Activated CD4-positive, alpha-beta T cell treated with anti-CD3 and anti-CD28 coated beads, Interleukin-2, amount 10 ng/mL, durations not matched to agents 7 days and 5 days (primary cell): Measurements from ENCODE around the gene MXD4. TPM values are rescaled to one million over a fixed set of nuclear protein-coding genes. Genes with fewer than 3 reads are reported as not detected.
A peak's percentile ranks its signal among the peaks of the same experiment; 100 is the strongest.

Source experiments
- CTCF ChIA-PET: fragments of 350-600 bp; sonication (Branson Sonifier 250); formaldehyde crosslinking; loops from one replicate; lab custom pipeline; 2021; ENCODE audit warnings: antibody characterized with exemption; lab: Charles Lee
- POLR2A ChIA-PET: fragments of 350-600 bp; sonication (Branson Sonifier 250); formaldehyde crosslinking; loops from one replicate; lab custom pipeline; 2021; ENCODE audit warnings: antibody characterized with exemption; lab: Charles Lee
- DNase-seq: peaks from one replicate; pipeline ENCODE4 v3.0.0-alpha.2; 2020
- H3K27ac Mint-ChIP-seq: one replicate; pipeline ENCODE4 v1.8.0; 2021; ENCODE audit warnings: mild to moderate bottlenecking, moderate library complexity, mixed read lengths
- H3K27me3 Mint-ChIP-seq: one replicate; pipeline ENCODE4 v1.8.0; 2021; ENCODE audit warnings: mixed read lengths
- H3K36me3 Mint-ChIP-seq: one replicate; pipeline ENCODE4 v1.8.0; 2021; ENCODE audit warnings: low read depth, mixed read lengths
- H3K4me1 Mint-ChIP-seq: one replicate; pipeline ENCODE4 v1.8.0; 2021; ENCODE audit warnings: mixed read lengths
- H3K4me3 Mint-ChIP-seq: one replicate; pipeline ENCODE4 v1.8.0; 2021; ENCODE audit warnings: mild to moderate bottlenecking, moderate library complexity, mixed read lengths
- H3K9me3 Mint-ChIP-seq: one replicate; pipeline ENCODE4 v1.8.0; 2021; ENCODE audit warnings: mixed read lengths
- total RNA-seq, 2 experiments: library from RNA; stranded (reverse); gene quantifications; one replicate each; pipeline ENCODE4 v1.2.3, GENCODE V29; 2021

The MXD4 gene
- total RNA-seq, 2 experiments from 2014 or later: 22.8 to 24.6 TPM

- DNase-seq: no peak
- Mint-ChIP-seq H3K4me1 (peaks cover 4% of the 10 kb centered on the region), H3K27me3 (no peaks in the 10 kb centered on the region), H3K36me3 (no peaks in the 10 kb centered on the region), H3K4me3 (no peak overlapping the region), H3K27ac (no peak overlapping the region), H3K9me3 (no peaks in the 10 kb centered on the region)
- ChIA-PET CTCF (interaction anchor here (1.0 kb wide), 2 partner anchors 10 to 12 kb away, joined by 3 read pairs; no protein-coding TSS in a partner anchor), POLR2A (no interaction called here)
These were observed 7.8 kb upstream of the MXD4 start for GRCh38 chr4:2269618-2270163.

GRCh38 chr4:2269206-2269531 is 7.3 kb upstream of the MXD4 start:
- no peaks in the 10 kb centered on the region for H3K9me3 Mint-ChIP-seq
- DNase-seq: no peak
- no peak overlapping the region for H3K27ac Mint-ChIP-seq
- H3K4me1 Mint-ChIP-seq: peaks cover 4% of the 10 kb centered on the region
- POLR2A ChIA-PET: no interaction called here
- no peak overlapping the region for H3K4me3 Mint-ChIP-seq
- no peaks in the 10 kb centered on the region for H3K27me3 Mint-ChIP-seq
- CTCF ChIA-PET: interaction anchor here (1.0 kb wide), 2 partner anchors 10 to 13 kb away, joined by 3 read pairs; no protein-coding TSS in a partner anchor
- H3K36me3 Mint-ChIP-seq: no peaks in the 10 kb centered on the region

GRCh38 chr4:2268357-2269205 is 6.7 kb upstream of the MXD4 start:
- CTCF ChIA-PET: interaction anchor here (1.0 kb wide), 2 partner anchors 11 to 13 kb away, joined by 3 read pairs; no protein-coding TSS in a partner anchor
- Mint-ChIP-seq H3K27me3 (no peaks in the 10 kb centered on the region), H3K4me1 (peaks cover 5% of the 10 kb centered on the region), H3K4me3 (no peak overlapping the region), H3K36me3 (no peaks in the 10 kb centered on the region), H3K27ac (no peak overlapping the region), H3K9me3 (no peaks in the 10 kb centered on the region)
- POLR2A ChIA-PET: no interaction called here
- no peak for DNase-seq

GRCh38 chr4:2267841-2268240 is 5.9 kb upstream of the MXD4 start:
- Mint-ChIP-seq H3K9me3 (no peaks in the 10 kb centered on the region), H3K27ac (no peak overlapping the region), H3K36me3 (no peaks in the 10 kb centered on the region), H3K4me1 (peaks cover 8% of the 10 kb centered on the region), H3K27me3 (no peaks in the 10 kb centered on the region), H3K4me3 (no peak overlapping the region)
- POLR2A ChIA-PET: no interaction called here
- no peak for DNase-seq
- CTCF ChIA-PET: no interaction called here

- Mint-ChIP-seq H3K27me3 (no peaks in the 10 kb centered on the region), H3K27ac (no peak overlapping the region), H3K9me3 (no peaks in the 10 kb centered on the region), H3K4me1 (peaks cover 7% of the 10 kb centered on the region), H3K36me3 (no peaks in the 10 kb centered on the region), H3K4me3 (no peak overlapping the region)
- CTCF ChIA-PET: no interaction called here
- POLR2A ChIA-PET: no interaction called here
- DNase-seq: no peak
These were observed 5.5 kb upstream of the MXD4 start for GRCh38 chr4:2267320-2267811.

GRCh38 chr4:2266821-2267220 is 4.9 kb upstream of the MXD4 start:
- H3K4me1 Mint-ChIP-seq: peaks cover 6% of the 10 kb centered on the region
- H3K4me3 Mint-ChIP-seq: no peak overlapping the region
- H3K27me3 Mint-ChIP-seq: no peaks in the 10 kb centered on the region
- H3K27ac Mint-ChIP-seq: no peak overlapping the region
- no peak for DNase-seq
- ChIA-PET POLR2A (no interaction called here), CTCF (no interaction called here)
- no peaks in the 10 kb centered on the region for H3K36me3 Mint-ChIP-seq
- H3K9me3 Mint-ChIP-seq: no peaks in the 10 kb centered on the region

GRCh38 chr4:2266181-2266580 is 4.3 kb upstream of the MXD4 start:
- POLR2A ChIA-PET: no interaction called here
- Mint-ChIP-seq H3K27me3 (no peaks in the 10 kb centered on the region), H3K27ac (no peak overlapping the region)

GRCh38 chr4:2265113-2266110 is 3.5 kb upstream of the MXD4 start:
- Mint-ChIP-seq H3K9me3 (no peaks in the 10 kb centered on the region), H3K36me3 (no peaks in the 10 kb centered on the region), H3K4me1 (peaks cover 6% of the 10 kb centered on the region), H3K27me3 (no peaks in the 10 kb centered on the region), H3K27ac (peak overlapping the region; percentile 31), H3K4me3 (no peak overlapping the region)
- no peak for DNase-seq
- ChIA-PET POLR2A (no interaction called here), CTCF (interaction anchor here (1.5 to 1.8 kb wide), 2 partner anchors 25 to 148 kb away, joined by 3 to 4 read pairs; no protein-coding TSS in a partner anchor)

More at GRCh38 chr4:2266181-2266580, 4.3 kb upstream of the MXD4 start:
- no peak overlapping the region for H3K4me3 Mint-ChIP-seq
- H3K4me1 Mint-ChIP-seq: peaks cover 6% of the 10 kb centered on the region
- H3K9me3 Mint-ChIP-seq: no peaks in the 10 kb centered on the region
- no peaks in the 10 kb centered on the region for H3K36me3 Mint-ChIP-seq
- no peak for DNase-seq
- CTCF ChIA-PET: no interaction called here

GRCh38 chr4:2264481-2265041 is 2.7 kb upstream of the MXD4 start:
- H3K27ac Mint-ChIP-seq: no peak overlapping the region
- H3K9me3 Mint-ChIP-seq: no peaks in the 10 kb centered on the region
- H3K4me1 Mint-ChIP-seq: peaks cover 6% of the 10 kb centered on the region
- H3K4me3 Mint-ChIP-seq: no peak overlapping the region
- no peaks in the 10 kb centered on the region for H3K27me3 Mint-ChIP-seq
- ChIA-PET CTCF (interaction anchor here (0.8 to 1.8 kb wide), 3 partner anchors 11 to 148 kb away, joined by 3 to 4 read pairs (median 4); no protein-coding TSS in a partner anchor), POLR2A (no interaction called here)
- H3K36me3 Mint-ChIP-seq: no peaks in the 10 kb centered on the region
- no peak for DNase-seq

- POLR2A ChIA-PET: no interaction called here
- DNase-seq: no peak
- Mint-ChIP-seq H3K9me3 (no peaks in the 10 kb centered on the region), H3K36me3 (no peaks in the 10 kb centered on the region), H3K4me3 (peak overlapping the region; percentile 71), H3K27ac (peak overlapping the region; percentile 87), H3K4me1 (peaks cover 6% of the 10 kb centered on the region), H3K27me3 (no peaks in the 10 kb centered on the region)
- CTCF ChIA-PET: interaction anchor here (0.8 to 1.8 kb wide), 3 partner anchors 11 to 149 kb away, joined by 3 to 4 read pairs (median 4); no protein-coding TSS in a partner anchor
These were observed 2.0 kb upstream of the MXD4 start for GRCh38 chr4:2263926-2264321.

GRCh38 chr4:2262944-2263250 is 988 bp upstream of the MXD4 start:
- Mint-ChIP-seq H3K9me3 (no peaks in the 10 kb centered on the region), H3K27me3 (no peaks in the 10 kb centered on the region), H3K36me3 (no peaks in the 10 kb centered on the region), H3K4me3 (peak overlapping the region; percentile 71), H3K4me1 (peaks cover 6% of the 10 kb centered on the region), H3K27ac (peak overlapping the region; percentile 87)
- ChIA-PET CTCF (interaction anchor here (0.7 kb wide), 2 partner anchors 482 to 536 kb away, joined by 4 to 5 read pairs; no protein-coding TSS in a partner anchor), POLR2A (no interaction called here)
- DNase-seq: no peak
